Suprapubic skin (tissue), 4 donors: ENCODE measurements around the gene CDC42EP4.

Source experiments
- CTCF ChIP-seq, 2 donors: fragments of 200-600 bp in 1 of 2; fragments of 450-650 bp in 1 of 2; sonication (generic) in 1 of 2; IDR thresholded peaks; one replicate each; pipeline ENCODE4 v1.5.1; 2016 to 2019; ENCODE audit warnings: antibody characterized with exemption in 2 of 2, mild to moderate bottlenecking in 1 of 2, moderate library complexity in 1 of 2
- EP300 ChIP-seq: sonication (generic); formaldehyde crosslinking; IDR thresholded peaks from one replicate; pipeline ENCODE4 v1.6.1; 2017; ENCODE audit warnings: antibody characterized with exemption
- POLR2A ChIP-seq, 2 donors: fragments of 450-650 bp; IDR thresholded peaks; one replicate each; pipeline ENCODE4 v1.6.1; 2017; ENCODE audit warnings: antibody characterized with exemption in 2 of 2, mild to moderate bottlenecking in 2 of 2, moderate library complexity in 2 of 2
- POLR2AphosphoS5 ChIP-seq, 3 donors: sonication (generic); formaldehyde crosslinking; IDR thresholded peaks; one replicate each; pipeline ENCODE4 v1.6.1; 2017; ENCODE audit warnings: antibody characterized with exemption in 3 of 3

- no peak for TF ChIP-seq CTCF (IDR thresholded peaks at IDR 0.05)
- TF ChIP-seq POLR2A (IDR thresholded peaks at IDR 0.05): no peak
- peak in 1 of 3 donors; percentile 31 for TF ChIP-seq POLR2AphosphoS5 (IDR thresholded peaks at IDR 0.05)
- no peak for TF ChIP-seq EP300
Observed at GRCh38 chr17:73291260-73291801, 20.5 kb downstream of the CDC42EP4 start.
